Retinal pigment epithelial cell (primary cell): ENCODE results near the gene KPNA3.

Source experiments
- DNase-seq: peaks from one replicate; pipeline ENCODE4 v3.0.0-alpha.2; 2010; ENCODE audit warnings: low read depth
- H3K4me3 ChIP-seq: 2 replicates; pipeline ENCODE4 v1.5.1; 2011; ENCODE audit warnings: mild to moderate bottlenecking, low read length, control low read depth, moderate library complexity
- CTCF ChIP-seq: conservative IDR thresholded peaks from 2 replicates; pipeline ENCODE4 v1.5.1; 2011; ENCODE audit warnings: low read depth, low read length, control low read depth, inconsistent platforms

Gene KPNA3

GRCh38 chr13:49831455-49831854 lies 39.0 kb upstream of the KPNA3 start:
- H3K4me3 ChIP-seq = no peak overlapping the region
- DNase-seq = no peak
- no peak for TF ChIP-seq CTCF

GRCh38 chr13:49830721-49831120 lies 38.2 kb upstream of the KPNA3 start:
- H3K4me3 ChIP-seq = no peak overlapping the region
- no peak for TF ChIP-seq CTCF
- no peak for DNase-seq

GRCh38 chr13:49829715-49830114 lies 37.2 kb upstream of the KPNA3 start:
- TF ChIP-seq CTCF = no peak
- DNase-seq = no peak
- H3K4me3 ChIP-seq = no peak overlapping the region

- TF ChIP-seq CTCF = no peak
- no peak for DNase-seq
- H3K4me3 ChIP-seq = no peak overlapping the region
These were observed 36.0 kb upstream of the KPNA3 start for GRCh38 chr13:49828453-49828852.

- no peak for TF ChIP-seq CTCF
- DNase-seq = no peak
- H3K4me3 ChIP-seq = no peak overlapping the region
These were observed 35.4 kb upstream of the KPNA3 start for GRCh38 chr13:49827891-49828290.

GRCh38 chr13:49827336-49827735 lies 34.9 kb upstream of the KPNA3 start:
- no peak overlapping the region for H3K4me3 ChIP-seq
- DNase-seq = no peak
- no peak for TF ChIP-seq CTCF

- TF ChIP-seq CTCF = no peak
- no peak for DNase-seq
These were observed 28.9 kb upstream of the KPNA3 start for GRCh38 chr13:49821216-49822009.

More at GRCh38 chr13:49821216-49822009, 28.9 kb upstream of the KPNA3 start:
- H3K4me3 ChIP-seq = no peak overlapping the region
